Measurements from ENCODE around the gene NDUFAF7. TPM values are rescaled to one million over a fixed set of nuclear protein-coding genes. Genes with fewer than 3 reads are reported as not detected.
A peak's percentile ranks its signal among the peaks of the same experiment; 100 is the strongest.

NDUFAF7 gene
- polyA plus RNA-seq, 1 of the 3 experiments (the other 2 are of a cell fraction): 24.8 TPM

GRCh38 chr2:37201208-37201607 is 30.2 kb upstream of the NDUFAF7 start:
- peak overlapping the region in 1 of 2 experiments; percentile 0; a peak in 1 of 4 replicates for H3K27ac ChIP-seq (ENCODE audit: low read depth in 2 of 2, low read length in 1 of 2)
- H4K20me1 ChIP-seq (ENCODE audit: insufficient read depth): peaks cover 6% of the 10 kb centered on the region; the same call in 1 of the 2 replicates
- no peak overlapping the region for H2AFZ ChIP-seq (ENCODE audit: low read depth)
- H3K4me1 ChIP-seq (ENCODE audit: control insufficient read depth in 1 of 2, insufficient read depth in 2 of 2, low read depth in 1 of 2, low read length in 1 of 2): peaks cover 6 to 15% of the 10 kb centered on the region in 2 experiments; a peak in 3 of 4 replicates
- H3K9me2 ChIP-seq: no peaks in the 10 kb centered on the region; the same call in 1 of the 2 replicates
- no peak overlapping the region for H3K4me2 ChIP-seq
- ChIA-PET POLR2A (interaction anchor here (1.1 kb wide), 1 partner anchor 46 kb away, joined by 3 read pairs; no protein-coding TSS in a partner anchor), CTCF (interaction anchor here (1.1 to 2.0 kb wide), 3 partner anchors 33 to 690 kb away, joined by 3 to 16 read pairs (median 3); no protein-coding TSS in a partner anchor)
- DNase-seq: no peak
- peaks cover 22% of the 10 kb centered on the region for H3F3A ChIP-seq (replicated peaks; ENCODE audit: insufficient read depth)
- no peak overlapping the region for H3K4me3 ChIP-seq (ENCODE audit: low read depth in 2 of 2, low read length in 1 of 2)
- no peak overlapping the region for H3K9ac ChIP-seq
- peaks cover 81% of the 10 kb centered on the region for H3K79me2 ChIP-seq (ENCODE audit: insufficient read depth)
- 73% methylated on average over 1 of the region's 1 CpG for WGBS (ENCODE audit: low lambda C conversion rate)
- H3K27me3 ChIP-seq (ENCODE audit: insufficient read depth): no peaks in the 10 kb centered on the region
- peaks cover 58 to 70% of the 10 kb centered on the region in 2 experiments for H3K36me3 ChIP-seq (replicated peaks in 1 of 2; ENCODE audit: control insufficient read depth in 1 of 2, insufficient read depth in 2 of 2, low read length in 1 of 2)
- TF ChIP-seq EZH2phosphoT487 (IDR thresholded peaks at IDR 0.05; ENCODE audit: borderline replicate concordance, low read depth) (no peak), POLR2AphosphoS5 (IDR thresholded peaks at IDR 0.05; ENCODE audit: low read depth, low read length) (0 out of 2 replicates have a peak, but pooled peaks have one; percentile 20)
- peaks cover 11% of the 10 kb centered on the region; the same call in 1 of the 2 replicates for H3K9me3 ChIP-seq

GRCh38 chr2:37201766-37202165 is 29.7 kb upstream of the NDUFAF7 start:
- Histone ChIP-seq H3K27ac (ENCODE audit: low read depth in 2 of 2, low read length in 1 of 2) (peak overlapping the region in 1 of 2 experiments; percentile 0; a peak in 2 of 4 replicates), H3K9ac (no peak overlapping the region), H3K79me2 (ENCODE audit: insufficient read depth) (peaks cover 85% of the 10 kb centered on the region), H3K4me3 (ENCODE audit: low read depth in 2 of 2, low read length in 1 of 2) (no peak overlapping the region), H3K4me1 (ENCODE audit: control insufficient read depth in 1 of 2, insufficient read depth in 2 of 2, low read depth in 1 of 2, low read length in 1 of 2) (peaks cover 6 to 15% of the 10 kb centered on the region in 2 experiments; a peak in 3 of 4 replicates), H3F3A (replicated peaks; ENCODE audit: insufficient read depth) (peaks cover 22% of the 10 kb centered on the region), H4K20me1 (ENCODE audit: insufficient read depth) (peaks cover 6% of the 10 kb centered on the region; the same call in 1 of the 2 replicates), H3K4me2 (no peak overlapping the region), H3K36me3 (replicated peaks in 1 of 2; ENCODE audit: control insufficient read depth in 1 of 2, insufficient read depth in 2 of 2, low read length in 1 of 2) (peaks cover 62 to 76% of the 10 kb centered on the region in 2 experiments), H2AFZ (ENCODE audit: low read depth) (no peak overlapping the region), H3K9me3 (peaks cover 11% of the 10 kb centered on the region; the same call in 1 of the 2 replicates), H3K27me3 (ENCODE audit: insufficient read depth) (no peaks in the 10 kb centered on the region), H3K9me2 (no peaks in the 10 kb centered on the region; the same call in 1 of the 2 replicates)
- ChIA-PET POLR2A (interaction anchor here (1.1 kb wide), 1 partner anchor 45 kb away, joined by 3 read pairs; no protein-coding TSS in a partner anchor), CTCF (interaction anchor here (0.6 to 2.0 kb wide), 2 partner anchors 33 to 195 kb away, joined by 3 to 16 read pairs; no protein-coding TSS in a partner anchor)
- TF ChIP-seq EZH2phosphoT487 (IDR thresholded peaks at IDR 0.05; ENCODE audit: borderline replicate concordance, low read depth): no peak
- TF ChIP-seq TAF1 (IDR thresholded peaks at IDR 0.05; ENCODE audit: borderline replicate concordance, low read depth, low read length): no peak
- TF ChIP-seq FOSL2 (IDR thresholded peaks at IDR 0.05; ENCODE audit: borderline replicate concordance, low read depth): no peak
- TF ChIP-seq RFX5 (IDR thresholded peaks at IDR 0.05; ENCODE audit: low read length): no peak
- TF ChIP-seq ELF1 (IDR thresholded peaks at IDR 0.05): no peak
- TF ChIP-seq GATA2 (CRISPR knock-in tag; IDR thresholded peaks at IDR 0.05): no peak
- TF ChIP-seq USF2 (IDR thresholded peaks at IDR 0.05; ENCODE audit: borderline replicate concordance, low read depth, low read length): no peak
- TF ChIP-seq SMC3 (IDR thresholded peaks at IDR 0.05; ENCODE audit: low read depth, low read length): no peak
- no peak for TF ChIP-seq MEF2A (IDR thresholded peaks at IDR 0.05; ENCODE audit: borderline replicate concordance, low read depth)
- no peak for TF ChIP-seq ZBTB33 (IDR thresholded peaks at IDR 0.05; ENCODE audit: borderline replicate concordance, low read depth)
- TF ChIP-seq NRF1 (IDR thresholded peaks at IDR 0.05; ENCODE audit: low read depth, low read length): no peak
- DNase-seq: no peak
- 100% methylated on average over 1 of the region's 1 CpG for WGBS (ENCODE audit: low lambda C conversion rate)

Data from SK-N-SH (cell line).